Measurements from ENCODE around the gene POC5.

Gene POC5

GRCh38 chr5:75663579-75664284, 53.5 kb downstream of the POC5 start:
- TF ChIP-seq CTCF (IDR thresholded peaks at IDR 0.05) = no peak

- TF ChIP-seq CTCF (IDR thresholded peaks at IDR 0.05) = no peak
These were observed 55.2 kb downstream of the POC5 start for GRCh38 chr5:75662061-75662460.

DNA sequence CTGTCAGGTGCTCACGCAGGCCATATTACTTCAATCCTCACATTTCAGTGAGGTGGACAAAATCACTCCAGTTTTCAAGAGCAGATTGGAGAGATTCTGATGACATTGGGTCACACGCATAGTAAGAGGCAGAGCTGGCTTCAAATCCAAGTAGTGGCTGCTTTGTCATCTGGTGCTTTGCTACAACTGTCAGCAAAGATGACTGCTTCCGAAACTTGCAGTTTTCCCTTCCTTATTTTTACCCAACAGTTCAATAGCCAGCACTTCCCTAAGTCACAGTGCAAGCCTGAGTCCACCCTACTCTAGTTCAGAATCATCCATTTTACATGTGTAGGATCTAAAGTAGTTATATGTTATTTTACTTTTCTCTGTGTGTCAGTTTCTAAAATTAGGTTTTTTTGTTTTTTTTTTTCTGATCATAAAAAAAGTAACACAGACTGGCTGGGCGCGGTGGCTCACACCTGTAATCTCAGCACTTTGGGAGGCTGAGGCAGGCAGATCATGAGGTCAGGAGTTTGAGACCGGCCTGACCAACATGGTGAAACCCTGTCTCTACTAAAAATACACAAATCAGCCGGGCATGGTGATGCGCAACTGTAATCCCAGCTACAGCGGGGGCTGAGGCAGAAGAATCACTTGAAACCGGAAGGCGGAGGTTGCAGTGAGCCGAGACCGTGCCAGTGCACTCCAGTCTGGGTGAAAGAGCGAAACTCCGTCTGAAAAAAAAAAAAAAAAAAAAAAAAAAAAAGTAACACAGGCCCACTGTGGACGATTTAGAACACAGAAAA, 56.4 kb downstream of the POC5 start:
- no peak for TF ChIP-seq CTCF (IDR thresholded peaks at IDR 0.05)

DNA sequence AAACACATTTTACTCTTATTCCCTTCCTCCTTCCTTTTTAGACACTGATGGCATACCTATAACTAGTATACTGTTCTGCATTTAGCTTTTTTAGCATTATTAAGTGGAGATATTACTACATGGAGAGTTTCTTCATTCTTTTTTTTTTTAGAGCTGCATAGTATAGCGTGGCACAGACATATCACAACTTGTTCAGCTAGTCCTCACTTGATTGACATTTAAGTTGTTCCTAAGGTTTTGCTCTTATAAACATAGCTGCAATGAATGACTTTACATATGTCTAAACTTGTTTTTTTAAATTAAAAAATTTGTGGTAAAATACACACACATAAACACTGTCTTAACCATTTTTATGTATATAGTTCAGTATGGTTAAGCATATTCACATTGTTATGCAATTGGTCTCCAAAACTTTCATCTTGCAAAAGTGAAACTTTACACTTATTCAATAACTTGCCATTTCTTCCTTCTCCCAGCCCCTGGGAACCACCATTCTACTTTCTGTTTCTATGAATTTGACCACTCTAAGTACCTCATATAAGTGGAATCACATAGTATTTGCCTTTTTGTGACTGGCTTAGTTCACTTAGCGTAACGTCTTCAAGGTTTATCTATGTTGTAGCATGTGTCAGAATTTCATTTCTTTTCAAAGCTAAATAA, 57.3 kb downstream of the POC5 start:
- no peak for TF ChIP-seq CTCF (IDR thresholded peaks at IDR 0.05)

- no peak for TF ChIP-seq CTCF (IDR thresholded peaks at IDR 0.05)
These were observed 60.8 kb downstream of the POC5 start for GRCh38 chr5:75656311-75657003.

DNA sequence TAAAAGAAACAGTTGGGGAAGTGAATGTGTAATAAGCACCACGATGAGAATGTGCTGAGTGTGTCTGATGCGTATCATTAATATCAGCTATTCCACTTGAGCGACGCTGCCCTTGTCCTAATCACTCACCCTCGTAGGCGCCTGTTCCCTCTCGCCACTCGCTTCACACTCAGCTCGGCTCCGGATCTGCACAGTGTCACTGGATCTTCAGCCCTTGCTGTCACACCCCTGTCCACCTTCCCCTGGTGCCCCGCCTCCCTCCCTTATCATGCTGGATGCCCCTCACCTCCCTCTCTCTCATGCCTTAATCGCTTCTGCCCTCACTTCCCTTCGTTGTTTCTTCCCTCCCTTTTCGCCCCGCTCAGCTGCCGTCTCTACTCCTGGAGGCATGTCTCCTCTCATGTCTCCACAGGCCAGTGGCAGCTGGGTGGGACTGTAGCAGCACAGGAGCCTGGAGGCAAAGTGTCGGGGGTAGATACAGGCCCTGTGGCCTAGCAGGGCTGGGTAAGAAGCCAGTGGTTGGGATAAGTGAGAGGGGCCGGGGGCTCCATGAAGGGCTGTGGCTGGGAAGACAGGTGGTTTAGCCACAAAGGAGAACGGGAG, 62.4 kb downstream of the POC5 start:
- TF ChIP-seq CTCF (IDR thresholded peaks at IDR 0.05) = no peak

GRCh38 chr5:75653521-75653920, 63.7 kb downstream of the POC5 start:
- TF ChIP-seq CTCF (IDR thresholded peaks at IDR 0.05) = no peak

All from LNCAP (cell line).